Skeletal muscle cell (primary cell): ENCODE results near the gene PLXNB1.

Experiments used
- DNase-seq: peaks from one replicate; pipeline ENCODE4 v3.0.0-alpha.2; 2010; ENCODE audit warnings: low read depth
- H3K4me3 ChIP-seq: 2 replicates; pipeline ENCODE4 v1.5.1; 2011; ENCODE audit warnings: low read depth, mild to moderate bottlenecking, control low read depth, low read length, moderate library complexity

Gene PLXNB1

DNA sequence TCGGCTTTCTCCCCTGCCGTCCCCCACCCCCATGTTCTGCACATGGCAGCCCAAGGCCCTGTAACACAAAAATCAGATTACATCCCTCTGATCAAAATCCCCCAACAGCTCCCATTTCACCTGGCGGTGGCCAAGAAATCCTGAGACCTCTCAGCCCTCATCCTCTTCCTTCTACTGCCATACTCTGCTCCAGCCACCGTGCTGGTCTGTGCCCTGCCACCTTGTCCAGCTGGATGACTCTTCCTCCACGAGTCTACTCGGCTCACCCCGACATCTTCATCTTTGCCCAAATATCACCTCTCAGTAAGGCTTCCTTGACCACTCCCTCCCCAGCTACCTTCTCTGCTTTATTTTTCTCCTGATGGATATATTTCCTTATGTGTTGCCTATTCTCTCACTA, 7.0 kb upstream of the PLXNB1 start:
- DNase-seq: no peak
- no peak overlapping the region for H3K4me3 ChIP-seq

DNA sequence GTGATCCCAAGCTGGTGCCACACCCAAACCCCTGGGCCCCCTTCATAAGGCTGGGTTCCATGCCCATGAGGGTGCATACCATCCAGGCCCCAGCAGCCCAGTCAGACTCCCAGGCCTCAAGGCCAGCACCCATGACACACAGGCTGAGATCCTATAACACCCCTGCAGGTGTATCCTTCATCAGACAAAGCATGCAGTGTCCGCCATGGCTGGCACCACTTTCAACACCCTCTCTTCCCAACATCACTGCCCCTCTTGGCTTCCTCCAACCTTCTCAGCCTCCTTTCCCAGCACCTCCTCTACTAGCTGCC, 6.5 kb upstream of the PLXNB1 start:
- DNase-seq: no peak
- H3K4me3 ChIP-seq: no peak overlapping the region

- no peak overlapping the region for H3K4me3 ChIP-seq
- DNase-seq: peak; percentile 36
Measured at GRCh38 chr3:48435774-48436476, 6.0 kb upstream of the PLXNB1 start.

GRCh38 chr3:48435223-48435595, 5.3 kb upstream of the PLXNB1 start:
- DNase-seq: no peak
- no peak overlapping the region for H3K4me3 ChIP-seq

DNA sequence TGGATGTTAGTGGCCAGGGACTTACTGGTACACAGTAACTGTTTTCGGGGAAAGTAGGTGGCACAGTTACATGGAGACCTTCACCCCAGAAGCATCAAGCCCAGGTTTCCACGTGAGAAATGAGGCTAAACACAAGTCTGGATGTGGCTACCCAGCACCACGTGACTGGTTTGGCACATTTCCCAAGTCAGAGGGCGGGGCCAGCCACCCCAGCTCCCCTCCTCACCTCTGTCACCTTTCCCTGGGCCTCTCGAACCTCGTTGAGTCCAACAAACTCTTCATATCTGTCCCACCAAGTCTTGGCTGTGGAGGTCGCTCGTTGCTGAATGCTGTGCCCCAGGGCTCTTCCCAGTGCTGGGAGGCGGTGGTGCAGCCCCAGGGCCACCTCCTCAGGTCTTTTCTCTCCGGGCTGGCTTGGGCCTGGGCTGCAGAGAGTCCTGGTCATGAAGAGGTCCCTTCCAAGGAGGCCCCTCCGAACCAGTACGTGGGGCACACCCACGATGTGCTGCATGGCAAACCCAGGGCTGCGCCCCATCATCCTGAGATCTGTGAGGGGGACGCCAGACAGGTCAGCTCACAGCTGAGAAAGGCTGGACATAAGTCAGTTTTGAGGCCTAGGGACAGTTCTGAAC, 4.8 kb upstream of the PLXNB1 start:
- no peak overlapping the region for H3K4me3 ChIP-seq
- no peak for DNase-seq

DNA sequence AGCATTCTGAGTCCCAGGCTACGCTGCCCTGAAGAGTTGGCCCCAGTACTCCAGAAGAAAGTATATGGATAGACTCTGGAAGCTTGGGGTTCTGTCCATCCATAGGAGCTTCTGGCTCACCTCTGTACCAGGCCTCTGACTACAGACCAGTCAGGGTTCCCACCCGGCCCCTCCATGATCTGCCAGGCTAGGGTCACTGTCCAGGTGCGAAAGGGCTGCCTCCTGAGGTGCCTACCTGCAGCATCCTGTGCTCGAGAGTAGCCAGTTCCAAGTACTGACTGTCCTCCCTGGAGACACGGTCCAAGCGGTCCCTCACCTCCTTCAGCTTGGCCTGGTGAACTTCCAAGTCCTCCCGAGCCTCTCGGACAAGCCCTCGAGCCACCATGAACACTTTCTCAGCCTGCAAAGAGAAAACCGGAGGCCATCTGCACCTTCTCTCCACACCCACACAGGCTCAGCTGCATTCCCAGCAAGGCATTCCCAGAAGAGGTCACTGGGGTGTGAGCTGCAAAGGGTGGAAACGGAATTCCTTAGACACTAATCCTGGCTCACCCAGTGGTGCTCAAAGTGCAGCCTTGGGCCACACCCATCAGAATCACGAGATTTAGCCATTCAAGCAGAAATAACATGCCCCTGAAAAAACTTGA, 3.7 kb upstream of the PLXNB1 start:
- no peak overlapping the region for H3K4me3 ChIP-seq
- DNase-seq: no peak

- H3K4me3 ChIP-seq: no peak overlapping the region
- DNase-seq: no peak
Measured at GRCh38 chr3:48432411-48433371, 2.8 kb upstream of the PLXNB1 start.

DNA sequence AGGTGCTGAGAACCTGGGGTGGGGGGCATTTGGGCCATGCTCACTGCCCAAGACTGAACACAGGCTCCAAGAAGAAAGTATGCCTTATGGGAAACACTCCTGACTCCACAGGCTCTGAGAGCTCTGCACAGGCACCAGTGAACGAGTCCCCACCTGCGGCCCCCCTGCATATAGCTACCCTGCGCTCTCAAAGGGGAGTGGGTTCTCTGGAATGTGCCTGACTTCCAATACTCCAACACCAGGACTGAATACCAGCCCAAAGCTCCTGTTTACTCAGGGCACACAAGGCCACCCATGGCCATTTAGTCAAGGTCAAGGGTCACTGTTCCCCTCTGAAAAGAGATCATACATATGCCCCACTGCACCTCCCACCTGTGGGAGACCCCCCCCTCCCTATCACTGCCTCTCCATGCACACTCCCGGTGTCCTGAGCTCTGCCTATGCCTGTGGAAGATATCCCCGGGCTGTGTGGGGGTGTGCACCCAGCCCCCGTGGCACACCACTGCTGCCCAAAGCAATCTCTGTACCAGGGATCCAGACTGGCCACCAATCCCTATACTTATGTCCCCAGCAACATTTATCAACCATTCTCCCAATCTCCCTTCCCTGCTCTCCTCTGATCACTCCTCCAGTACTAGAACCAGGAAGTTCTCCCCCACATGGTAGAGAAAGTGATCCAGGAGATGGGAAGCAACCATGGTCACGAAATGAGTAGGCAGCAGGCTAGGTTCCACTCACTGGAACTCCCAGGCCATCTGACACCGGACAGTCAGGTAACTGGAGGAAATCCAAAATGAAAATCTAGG, 1.5 kb upstream of the PLXNB1 start:
- no peak overlapping the region for H3K4me3 ChIP-seq
- DNase-seq: no peak

DNA sequence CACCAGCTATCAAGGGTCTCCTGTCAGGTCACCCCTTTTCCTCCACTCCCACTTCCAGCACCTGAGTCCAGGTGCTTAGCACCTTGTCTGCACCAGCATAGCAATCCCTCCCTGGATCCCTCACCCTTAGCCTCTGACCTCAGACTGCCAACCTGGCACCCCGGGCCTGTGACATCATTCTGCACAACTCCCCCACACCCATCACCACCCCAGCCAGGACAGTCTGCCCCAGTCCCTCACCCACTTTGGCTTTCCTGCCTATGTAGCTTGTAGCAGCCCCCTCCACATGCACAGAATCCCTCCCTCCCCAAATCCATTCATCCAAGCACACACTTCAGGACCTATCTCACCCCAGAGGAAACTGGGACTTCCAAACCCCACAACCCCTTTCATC, 819 bp upstream of the PLXNB1 start:
- no peak overlapping the region for H3K4me3 ChIP-seq
- no peak for DNase-seq

DNA sequence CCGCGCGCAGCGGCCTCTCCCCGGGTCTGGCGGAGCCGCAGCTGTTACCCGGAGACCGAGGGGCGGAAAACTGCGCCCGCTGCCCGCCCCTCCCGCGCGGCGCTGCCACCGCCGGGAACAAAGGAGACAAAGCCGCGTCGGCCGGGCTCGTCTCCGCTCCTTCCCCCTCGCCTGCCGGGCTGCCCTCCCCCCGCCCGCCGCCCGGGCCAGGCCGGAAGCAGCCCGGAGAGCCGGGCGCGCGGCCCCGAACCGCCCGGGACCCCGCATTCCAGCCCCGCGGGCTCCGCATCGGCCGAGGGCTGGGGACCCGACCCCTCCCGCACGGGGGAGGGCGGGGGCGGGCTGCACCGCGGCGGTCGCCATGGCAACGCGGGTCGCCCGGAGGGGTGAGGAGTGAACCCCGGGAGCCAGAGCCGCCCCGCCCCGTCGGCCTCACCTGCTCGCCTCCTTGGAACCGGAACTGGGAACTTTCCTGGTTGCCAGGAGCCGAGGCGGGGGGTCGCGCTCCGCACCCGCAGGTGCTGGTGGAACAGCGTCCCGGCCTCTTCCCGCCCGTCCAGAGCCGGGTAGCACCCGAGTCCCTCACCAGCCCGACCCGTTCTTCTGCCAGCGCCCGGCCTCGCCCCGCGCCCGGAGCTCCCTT, 448 bp downstream of the PLXNB1 start:
- DNase-seq: no peak
- peak overlapping the region; percentile 65 for H3K4me3 ChIP-seq

- DNase-seq: no peak
- peak overlapping the region; percentile 65 for H3K4me3 ChIP-seq
Measured at GRCh38 chr3:48428572-48429316, 1.1 kb downstream of the PLXNB1 start.

DNA sequence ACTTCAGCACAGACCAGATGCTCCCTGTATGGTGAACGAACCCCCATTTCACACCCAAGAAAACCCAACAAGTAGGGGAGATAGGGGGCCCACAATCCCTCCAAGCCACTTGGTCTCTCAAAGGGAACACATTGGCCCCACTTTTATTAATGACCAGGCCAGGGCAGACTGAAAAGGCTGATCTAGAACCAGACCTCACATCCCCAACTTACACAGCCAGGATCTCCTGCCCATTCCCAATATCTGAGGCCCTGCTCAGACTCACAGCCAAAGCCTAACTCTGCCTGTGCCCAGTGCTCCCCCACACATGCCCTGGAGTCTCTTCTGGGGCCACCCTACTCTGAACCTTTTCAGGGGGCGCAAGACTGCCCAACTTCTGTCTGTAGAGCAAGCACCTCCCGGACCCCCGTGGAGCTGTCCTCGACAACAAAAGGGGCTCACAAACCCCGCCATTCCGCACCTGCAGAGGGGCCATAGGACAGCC, 1.8 kb downstream of the PLXNB1 start:
- H3K4me3 ChIP-seq: peak overlapping the region; percentile 65
- no peak for DNase-seq

GRCh38 chr3:48427630-48427962, 2.3 kb downstream of the PLXNB1 start:
- no peak overlapping the region for H3K4me3 ChIP-seq

GRCh38 chr3:48426944-48427629, 2.8 kb downstream of the PLXNB1 start:
- DNase-seq: no peak
- H3K4me3 ChIP-seq: no peak overlapping the region

More at GRCh38 chr3:48427630-48427962, 2.3 kb downstream of the PLXNB1 start:
- DNase-seq: no peak

GRCh38 chr3:48426401-48426909, 3.4 kb downstream of the PLXNB1 start:
- no peak for DNase-seq
- H3K4me3 ChIP-seq: no peak overlapping the region

- no peak for DNase-seq
- H3K4me3 ChIP-seq: no peak overlapping the region
Measured at GRCh38 chr3:48425281-48425812, 4.5 kb downstream of the PLXNB1 start.
